ENCODE data around the gene WDR70.
"Not testable (repeated sequence)": the region's sequence is repeated elsewhere in the genome, so short reads cannot be mapped to it uniquely, and the experiment has no call there.

The WDR70 gene

DNA sequence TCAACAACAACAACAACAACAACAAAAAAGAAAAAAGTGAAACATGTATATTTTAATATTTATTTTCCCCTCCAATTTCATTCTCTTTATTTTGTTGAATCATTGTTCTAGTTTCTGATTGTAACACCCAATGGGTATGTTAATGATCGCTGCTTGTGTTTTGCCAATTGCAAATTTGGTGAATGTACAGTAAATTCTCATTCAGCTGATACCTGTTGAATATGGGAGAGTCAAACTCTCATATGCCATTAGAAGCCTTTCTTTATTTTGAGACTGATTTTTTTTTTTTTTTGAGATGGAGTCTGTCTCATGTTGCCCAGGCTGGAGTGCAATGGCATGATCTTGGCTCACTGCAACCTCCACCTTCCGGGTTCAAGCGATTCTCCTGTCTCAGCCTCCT, 72.9 kb downstream of the WDR70 start:
- not testable (repeated sequence) for DNase-seq

DNA sequence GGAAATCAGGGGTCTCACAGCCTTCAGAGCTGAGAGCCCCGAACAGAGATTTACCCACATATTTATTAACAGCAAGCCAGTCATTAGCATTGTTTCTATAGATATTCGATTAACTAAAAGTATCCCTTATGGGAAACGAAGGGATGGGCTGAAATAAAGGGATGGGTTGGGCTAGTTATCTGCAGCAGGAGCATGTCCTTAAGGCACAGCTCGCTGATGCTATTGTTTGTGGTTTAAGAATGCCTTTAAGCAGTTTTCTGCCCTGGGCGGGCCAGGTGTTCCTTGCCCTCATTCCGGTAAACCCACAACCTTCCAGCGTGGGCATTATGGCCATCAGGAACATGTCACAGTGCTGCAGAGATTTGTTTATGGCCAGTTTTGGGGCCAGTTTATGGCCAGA, 74.1 kb downstream of the WDR70 start:
- not testable (repeated sequence) for DNase-seq

DNA sequence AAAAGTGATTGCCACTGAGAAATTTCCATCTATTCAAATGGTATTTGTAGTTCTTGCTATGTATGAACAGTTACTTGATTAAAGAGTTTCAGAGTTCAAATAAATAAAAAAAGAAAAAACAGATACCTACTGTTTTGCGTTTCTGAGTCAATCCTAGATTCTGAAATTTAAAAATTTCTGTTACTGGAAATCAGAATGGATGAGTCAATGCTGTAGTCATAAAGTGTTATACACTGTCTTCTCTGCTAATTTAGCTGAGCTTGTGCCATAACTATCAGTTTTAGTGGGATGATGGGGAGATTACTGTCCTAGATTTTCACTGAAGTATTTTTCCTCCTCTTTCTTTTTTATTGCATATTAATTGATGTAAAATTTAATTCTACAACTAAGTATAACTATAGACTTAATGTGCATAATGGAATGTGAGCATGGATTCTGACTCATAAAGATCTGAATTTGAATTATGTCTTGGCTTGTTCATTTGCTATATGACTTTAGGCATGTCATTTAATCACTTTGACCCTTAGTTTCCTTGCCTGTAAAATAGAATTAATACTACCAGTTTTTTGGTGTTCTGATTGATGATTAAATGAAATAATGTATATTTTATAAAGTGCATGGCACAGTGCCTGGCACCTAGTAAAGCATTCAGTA, 75.4 kb downstream of the WDR70 start:
- not testable (repeated sequence) for DNase-seq

DNA sequence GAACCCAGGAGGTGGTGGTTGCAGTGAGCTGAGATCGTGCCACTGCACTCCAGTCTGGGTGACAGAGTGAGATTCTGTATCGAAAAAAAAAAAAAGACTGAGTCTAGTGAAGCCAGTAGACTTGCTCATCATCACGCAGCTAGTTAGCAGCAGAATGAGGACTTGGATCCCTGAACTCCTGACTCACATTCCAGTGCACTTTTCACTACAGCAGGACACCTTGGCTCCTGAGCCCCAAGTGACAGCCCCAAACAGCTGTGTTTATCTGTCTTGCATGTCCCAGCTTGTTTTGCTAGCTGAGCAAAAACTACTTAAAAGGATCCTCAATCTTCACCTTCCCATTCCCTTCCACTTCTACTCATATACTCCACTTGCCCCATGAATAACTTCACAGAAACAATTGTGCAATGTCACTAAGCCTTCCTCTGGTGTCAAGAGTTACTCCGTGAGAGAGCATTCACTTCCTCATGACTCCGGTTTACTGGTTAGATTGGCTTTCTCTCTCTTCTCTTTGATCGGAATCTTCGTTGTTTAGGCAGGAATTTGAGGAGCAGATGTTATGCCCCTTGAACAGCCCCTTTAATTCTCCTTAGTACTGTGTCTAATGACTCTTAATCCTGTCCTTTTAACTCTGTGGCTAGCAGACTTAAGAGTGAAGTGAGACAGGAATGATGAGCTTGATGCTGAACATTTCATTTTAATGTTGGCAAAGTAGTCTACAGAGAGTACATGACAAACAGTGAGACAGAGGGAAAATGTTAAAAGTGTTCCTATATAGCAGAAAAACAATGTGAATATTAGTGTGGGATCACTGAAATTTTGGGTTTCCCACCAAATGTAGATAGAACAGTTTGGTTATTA, 84.3 kb downstream of the WDR70 start:
- not testable (repeated sequence) for DNase-seq

DNA sequence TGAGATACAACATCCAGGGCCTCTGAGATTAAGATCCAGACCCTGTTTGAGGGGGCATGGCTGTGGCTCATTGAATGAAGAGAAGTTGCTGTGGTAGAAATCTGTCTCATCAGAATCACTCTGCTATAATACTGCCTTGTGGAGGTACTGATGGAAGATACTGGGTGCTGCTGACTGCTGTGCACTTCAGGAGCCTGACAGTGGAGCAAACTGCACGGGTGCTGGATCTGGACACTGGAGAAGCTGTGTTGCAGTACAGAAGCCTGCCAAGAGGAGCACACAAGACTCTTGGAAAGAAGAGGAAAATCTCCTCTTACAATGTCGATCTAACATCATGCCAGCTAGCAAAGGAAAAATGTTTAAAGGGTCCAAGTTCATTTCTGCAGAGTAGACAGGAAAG, 85.5 kb downstream of the WDR70 start:
- DNase-seq: not testable (repeated sequence)

DNA sequence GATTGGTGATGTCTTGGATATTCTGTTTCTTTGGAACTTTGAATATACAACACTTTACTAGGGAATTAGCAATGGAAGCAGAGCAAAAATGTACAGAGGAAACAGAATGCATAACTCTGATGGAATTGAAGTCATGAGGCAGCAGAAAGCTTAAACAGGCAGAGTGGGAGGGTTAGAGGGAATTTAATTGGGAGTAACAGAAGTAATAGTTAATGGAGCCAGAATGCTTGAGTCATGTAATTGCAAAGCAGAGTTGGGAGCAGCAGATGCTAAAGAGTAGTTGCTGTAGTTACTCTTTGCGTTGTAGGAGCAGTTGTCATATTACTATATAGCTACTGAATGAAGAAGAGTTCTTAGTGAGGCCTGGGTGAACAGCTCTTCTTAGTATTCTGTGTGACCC, 90.3 kb downstream of the WDR70 start:
- DNase-seq: not testable (repeated sequence)

DNA sequence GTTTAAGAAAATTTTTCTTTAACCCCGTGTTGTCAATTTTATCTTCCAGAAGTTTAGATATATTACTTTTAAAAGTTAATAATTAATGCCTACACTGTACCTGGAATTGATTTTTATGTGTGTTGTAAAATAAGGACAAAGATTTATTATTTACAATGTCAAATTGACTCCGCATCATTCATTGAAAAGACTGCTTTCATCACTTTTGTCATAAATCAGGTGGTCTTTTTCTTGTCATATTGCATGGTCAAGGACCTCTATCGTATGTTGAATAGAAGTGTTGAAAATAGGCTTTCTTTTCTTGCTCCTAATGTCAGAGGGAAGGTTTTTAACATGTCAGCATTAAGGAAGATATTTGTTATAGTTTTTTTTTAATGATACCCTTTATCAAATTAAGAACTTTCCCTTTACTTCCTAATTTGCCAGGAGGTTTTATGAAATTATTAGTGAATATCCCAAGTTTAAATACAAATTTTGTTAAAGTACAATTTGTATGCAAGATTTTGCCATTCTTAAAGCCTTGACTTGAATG, 92.6 kb downstream of the WDR70 start:
- no peak for DNase-seq

DNA sequence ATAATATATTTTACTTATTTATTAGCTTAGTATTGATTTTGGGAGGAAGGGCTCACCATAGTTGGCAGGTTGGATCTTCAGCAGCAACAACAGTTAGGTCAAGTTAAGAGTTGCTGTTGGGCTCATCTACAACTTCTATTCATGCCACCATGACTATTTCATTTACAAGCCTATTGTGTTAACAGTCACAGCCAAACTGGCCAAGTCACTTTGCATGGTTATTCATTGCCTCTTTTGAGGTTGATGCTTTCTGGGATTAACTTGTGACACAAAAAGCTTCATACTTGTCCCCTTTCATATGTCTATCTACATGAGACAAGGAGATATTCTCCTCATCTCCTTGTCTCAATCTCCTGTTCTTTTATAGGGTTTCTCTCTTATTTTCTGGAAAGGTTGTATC, 98.3 kb downstream of the WDR70 start:
- DNase-seq: no peak

DNA sequence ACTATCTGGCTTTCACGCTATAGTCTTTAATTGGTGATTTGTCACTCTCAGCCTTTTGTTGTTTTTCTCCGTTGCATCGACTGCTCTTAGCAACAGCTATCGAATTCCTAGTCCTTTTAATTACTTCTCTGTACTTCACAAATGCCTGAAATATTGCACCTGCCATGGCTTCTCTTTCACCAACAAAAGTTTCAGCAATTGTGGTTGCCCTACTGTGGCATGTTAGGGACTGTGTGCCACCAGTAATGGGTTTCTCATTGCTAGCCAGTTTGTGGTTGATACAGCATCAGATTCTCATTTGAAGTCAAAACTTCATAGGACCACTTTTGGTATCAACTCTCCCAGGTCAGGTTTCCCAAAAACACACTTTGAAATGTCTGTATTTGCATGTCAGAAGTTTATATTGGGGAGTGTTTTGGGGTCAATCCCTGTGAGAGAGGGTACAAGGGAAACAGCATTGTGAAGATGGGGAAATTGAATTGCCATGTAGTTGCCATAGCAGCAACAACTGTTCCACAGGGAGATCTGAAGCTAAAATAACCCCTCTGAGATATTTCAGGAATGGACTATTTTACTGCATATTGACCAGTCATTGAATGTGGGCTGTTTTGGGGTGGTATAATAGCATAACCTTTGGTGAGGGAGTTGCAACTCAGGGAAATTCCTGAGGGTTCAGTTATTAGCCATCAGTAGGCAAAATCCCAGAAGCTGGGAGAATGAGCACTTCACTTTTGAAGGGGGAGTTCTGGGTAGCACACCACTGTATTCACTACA, 99.2 kb downstream of the WDR70 start:
- DNase-seq: no peak

DNA sequence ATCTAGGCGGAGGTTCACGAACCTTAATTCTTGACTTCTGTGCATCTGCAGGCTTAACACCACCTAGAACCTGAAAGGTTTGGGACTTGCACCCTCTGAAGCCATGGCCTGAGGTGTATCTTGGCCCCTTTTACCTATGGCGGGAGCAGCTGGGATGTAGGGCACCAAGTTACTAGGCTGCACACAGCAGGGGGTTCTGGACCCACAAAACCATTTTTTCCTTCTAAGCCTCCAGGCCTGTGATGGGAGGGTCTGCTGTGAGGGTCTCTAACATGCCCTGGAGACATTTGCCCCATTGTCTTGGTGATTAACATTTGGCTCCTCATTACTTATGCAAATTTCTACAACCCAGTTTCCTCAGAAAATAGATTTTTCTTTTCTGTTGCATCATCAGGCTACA, 102.3 kb downstream of the WDR70 start:
- not testable (repeated sequence) for DNase-seq

DNA sequence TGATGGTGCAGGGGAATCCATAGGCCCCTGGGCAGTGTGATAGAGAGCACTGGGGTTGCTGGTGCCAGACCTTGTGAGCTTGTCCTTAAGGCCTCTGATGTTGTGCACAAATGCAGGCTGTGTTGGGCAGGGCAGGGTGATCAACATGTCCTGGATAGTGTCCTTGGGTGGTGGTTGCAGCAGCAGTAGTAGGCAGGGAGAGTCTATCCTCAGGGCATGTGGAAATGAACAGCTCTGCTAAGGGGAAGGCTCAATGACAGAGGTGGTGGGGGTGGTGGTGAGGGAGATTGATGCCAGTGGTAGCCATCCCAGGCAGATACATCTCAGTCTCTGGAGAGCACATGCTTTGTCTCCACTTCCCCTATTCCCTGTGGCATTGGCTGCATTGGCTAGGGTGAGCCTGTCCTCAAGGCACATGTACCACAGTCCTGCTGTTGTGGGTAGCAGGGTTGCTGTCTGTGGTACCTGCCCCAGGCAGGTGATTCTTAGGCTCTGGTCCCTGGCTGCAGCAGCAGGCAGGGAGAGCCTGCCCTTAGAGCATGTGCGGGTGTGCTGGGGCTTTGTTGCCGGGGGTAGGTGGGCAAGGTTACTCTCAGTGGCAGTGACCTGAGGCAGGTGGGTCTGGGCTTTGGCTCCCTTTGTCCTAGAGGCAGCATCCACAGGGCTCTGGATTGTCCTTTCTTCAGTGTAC, 111.1 kb downstream of the WDR70 start:
- no peak for DNase-seq

DNA sequence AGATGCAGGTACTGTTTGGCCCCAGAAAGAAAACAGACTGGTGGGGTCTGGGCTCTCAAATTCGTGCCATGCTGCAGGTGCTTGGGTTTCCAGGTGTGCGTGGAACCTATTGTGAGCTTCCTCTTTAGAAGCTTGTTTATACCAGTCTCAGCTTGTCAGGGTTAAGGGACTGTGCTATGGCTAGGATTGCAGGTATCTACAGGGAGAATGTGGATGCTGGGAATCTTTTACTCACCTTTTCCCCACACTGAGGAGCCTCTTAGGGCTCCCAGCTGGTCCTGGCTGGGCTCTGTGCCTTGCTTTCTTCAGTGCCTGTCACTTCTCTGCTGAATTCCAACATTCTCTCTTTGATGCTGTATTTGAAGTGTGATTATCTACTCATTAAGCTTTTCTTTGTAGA, 111.8 kb downstream of the WDR70 start:
- no peak for DNase-seq

DNA sequence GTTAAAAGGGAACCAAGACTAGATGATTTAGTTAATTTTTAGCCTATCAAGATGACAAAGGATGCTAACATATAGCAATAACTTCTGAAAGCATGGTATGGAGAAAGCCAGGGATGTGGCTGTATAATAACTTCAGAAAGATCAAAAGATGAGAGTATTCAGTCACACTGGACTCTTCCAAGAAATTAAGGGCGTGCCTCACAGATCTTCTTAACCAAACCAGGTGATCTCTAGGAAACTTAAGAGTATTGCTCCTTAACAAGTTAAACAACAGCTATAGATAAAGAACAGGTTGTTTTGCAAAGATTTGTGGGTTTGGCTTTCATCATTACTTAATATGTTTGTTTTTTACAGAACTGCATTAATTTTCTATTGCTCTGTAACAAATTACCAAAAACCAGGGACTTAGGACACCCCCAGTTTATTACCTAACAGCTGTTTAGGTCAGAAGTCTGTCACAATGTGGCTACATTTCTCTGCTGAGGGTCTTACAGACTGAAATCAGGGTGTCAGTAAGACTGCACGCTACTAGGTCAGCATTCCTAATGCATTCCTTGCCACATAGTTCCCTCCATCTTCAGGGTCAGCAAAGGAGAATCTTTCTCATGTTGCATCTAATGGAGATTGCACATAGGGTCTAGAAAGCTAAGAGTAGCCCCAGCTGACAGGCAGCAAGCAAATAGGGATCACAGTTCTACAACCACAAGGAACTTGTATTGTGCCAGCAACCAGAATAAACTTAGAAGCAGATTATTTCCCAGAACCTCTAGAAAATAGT, 113.8 kb downstream of the WDR70 start:
- DNase-seq: no peak

DNA sequence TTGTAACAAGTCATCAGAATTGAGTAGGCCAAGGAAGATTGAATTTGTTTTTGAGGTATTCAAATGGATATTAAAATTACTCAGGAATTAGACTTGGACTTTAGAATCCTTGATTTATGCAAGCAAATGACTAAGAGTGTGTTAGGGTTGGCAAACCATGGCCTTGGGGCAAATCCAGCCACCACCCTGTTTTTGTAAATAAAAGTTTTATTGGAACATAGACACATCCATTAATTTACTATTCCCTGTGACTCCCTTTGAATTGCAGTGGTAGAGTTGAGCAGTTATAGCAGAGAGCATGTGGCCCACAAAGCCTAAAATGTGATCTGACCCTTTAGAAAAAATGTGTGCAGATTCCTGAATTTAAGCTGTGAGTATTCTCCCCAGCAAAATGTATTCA, 115.6 kb downstream of the WDR70 start:
- DNase-seq: no peak

DNA sequence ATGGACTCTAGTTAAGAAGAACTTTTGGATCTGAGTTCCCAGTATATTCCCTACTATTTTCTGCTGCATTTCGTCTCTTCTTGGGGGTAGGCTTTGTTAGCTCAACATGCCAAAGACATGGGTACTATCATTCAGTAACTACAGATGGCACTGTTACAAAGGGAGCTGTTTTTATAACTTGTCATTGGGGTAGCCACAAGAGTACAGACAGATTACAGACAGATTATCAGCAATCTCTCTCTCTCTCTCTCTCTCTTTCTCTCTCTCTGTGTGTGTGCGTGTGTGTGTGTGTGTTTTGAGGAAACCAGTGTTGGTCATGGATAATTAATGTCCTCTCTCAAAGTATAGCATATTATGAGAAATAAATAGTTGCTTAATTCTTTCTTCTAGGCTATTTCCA, 116.1 kb downstream of the WDR70 start:
- DNase-seq: no peak

DNA sequence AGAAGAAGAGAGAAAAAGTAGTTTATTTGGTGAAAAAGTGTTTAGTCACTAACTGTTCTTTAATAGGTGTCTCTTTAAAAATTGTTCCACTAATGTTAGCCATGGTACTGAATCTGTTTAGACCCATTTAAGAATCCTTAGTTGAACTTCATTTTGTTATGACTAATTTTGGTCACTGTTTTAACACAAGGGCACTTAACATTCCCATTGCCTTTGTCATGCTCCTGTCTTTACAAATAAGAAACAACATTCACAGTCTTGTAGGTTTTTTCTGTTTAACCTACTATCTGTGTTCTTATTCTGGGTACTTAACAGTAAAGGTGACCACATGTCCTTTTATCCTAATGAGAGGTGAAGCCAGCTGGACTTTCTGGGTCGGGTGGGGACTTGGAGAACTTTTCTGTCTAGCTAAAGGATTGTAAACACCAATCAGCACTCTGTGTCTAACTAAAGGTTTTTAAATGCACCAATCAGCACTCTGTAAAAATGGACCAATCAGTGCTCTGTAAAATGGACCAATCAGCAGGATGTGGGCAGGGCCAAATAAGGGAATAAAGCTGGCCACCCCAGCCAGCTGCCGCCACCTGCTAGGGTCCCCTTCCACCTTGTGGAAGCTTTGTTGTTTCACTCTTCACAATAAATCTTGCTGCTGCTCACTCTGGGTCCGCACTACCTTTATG, 116.7 kb downstream of the WDR70 start:
- DNase-seq: no peak

DNA sequence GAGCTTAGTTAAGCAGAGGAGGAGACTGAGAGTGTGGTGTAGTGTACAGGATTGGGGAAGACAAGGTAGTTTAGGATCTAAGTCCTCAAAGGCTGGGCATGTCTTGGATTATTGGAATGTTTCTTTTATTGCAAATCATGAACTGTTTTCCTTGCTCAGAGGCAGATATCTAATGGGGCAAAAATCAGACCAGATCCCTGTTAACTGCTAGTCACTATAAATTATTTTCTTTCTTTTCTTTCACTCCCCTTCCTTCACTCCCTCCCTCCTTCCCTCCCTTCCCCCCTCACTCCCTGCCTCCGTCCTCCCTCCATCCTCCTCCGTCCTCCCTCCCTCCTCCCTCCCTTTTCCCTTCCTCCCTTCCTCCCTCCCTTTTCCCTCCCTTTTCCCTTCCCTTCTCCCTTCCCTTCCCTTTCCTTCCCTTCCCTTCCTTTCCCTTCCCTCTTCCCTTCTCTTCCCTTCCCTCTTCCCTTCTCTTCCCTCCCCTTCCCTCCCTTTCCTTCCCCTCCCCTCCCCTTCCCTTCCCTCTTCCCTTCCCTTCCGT, 117.9 kb downstream of the WDR70 start:
- DNase-seq: no peak

DNA sequence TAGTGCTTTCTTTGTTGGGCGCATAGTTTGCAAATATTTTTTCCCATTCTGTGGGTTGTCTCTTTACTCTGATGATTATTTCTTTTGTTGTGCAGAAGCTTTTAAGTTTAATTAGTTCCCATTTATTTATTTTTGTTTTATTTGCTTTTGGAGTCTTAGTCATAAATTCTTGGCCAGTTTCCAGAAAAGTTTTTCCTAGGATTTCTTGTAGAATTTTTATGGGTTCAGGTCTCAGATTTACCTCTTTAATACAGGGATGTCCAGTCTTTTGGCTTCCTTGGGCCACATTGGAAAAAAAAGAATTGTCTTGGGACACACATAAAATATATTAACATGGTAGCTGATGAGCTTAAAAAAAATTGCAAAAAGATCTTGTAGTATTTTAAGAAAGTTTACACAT, 122.0 kb downstream of the WDR70 start:
- DNase-seq: no peak

DNA sequence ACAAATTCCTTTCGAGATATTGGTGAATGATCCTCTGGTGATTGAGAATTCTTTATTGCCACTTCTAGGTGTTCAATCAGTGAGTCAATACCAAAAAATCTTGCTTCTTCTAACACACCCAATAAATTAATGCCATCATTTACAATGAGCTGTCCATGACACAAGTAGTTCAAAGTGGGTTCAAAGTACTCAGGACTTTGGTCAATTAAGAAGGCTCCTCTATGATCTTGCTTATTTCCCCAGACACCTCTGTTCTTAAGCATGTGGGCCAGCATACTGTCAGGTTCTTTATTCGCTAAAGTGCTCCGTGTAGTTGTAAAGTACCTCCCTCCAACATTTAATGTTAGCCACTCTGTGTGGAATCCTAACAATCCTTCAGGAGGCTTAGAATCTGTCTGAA, 127.1 kb downstream of the WDR70 start:
- no peak for DNase-seq

DNA sequence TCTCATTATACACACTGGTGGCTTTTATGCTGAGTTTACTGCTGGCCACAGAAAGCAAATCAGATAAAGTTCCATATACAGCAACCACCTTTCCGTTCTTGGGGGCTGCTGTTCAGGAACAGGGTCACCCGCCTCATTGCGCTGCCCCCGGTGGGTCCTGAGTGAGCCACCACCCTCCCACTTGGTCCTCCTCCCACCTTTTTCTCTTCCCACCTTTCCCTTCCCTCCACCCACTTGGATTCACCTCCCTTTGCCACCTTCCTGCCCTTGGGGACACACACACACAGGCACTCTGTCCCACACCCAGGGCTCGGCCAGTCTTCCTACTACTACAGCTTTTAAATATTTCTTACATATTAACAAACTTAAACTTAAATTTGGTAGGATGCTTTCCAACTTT, 127.6 kb downstream of the WDR70 start:
- DNase-seq: no peak

DNA sequence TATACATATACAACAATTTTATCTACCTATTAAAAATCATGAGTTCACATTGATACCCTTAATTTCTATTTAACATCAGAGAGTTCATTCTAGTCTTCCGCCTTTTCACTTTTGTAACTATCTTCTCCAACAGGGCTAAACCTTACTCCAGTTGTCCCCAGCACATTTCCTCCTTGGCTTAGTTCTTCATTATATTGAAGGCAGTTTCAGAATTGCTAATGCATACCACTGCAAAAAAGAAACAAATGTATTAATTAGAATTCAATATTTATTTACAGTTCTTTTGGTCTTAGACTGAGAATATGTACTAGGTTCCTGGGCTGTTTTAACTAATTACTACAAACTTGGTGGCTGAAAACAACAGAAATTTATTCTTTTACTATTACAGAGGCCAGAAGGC, 132.5 kb downstream of the WDR70 start:
- no peak for DNase-seq
